Uterus (tissue), 4 donors: ENCODE results near the gene ARVCF. TPM values are rescaled to one million over a fixed set of nuclear protein-coding genes. Genes with fewer than 3 reads are reported as not detected.
A peak's percentile ranks its signal among the peaks of the same experiment; 100 is the strongest.

Experiments used
- DNase-seq, 2 donors: peaks; one replicate each; pipeline ENCODE4 v3.0.0-alpha.2; 2019 to 2020
- H3K27ac ChIP-seq, 2 donors: fragments of 200-600 bp; sonication (generic); 1 replicate in 1 of 2; 2 replicates in 1 of 2; pipeline ENCODE4 v1.5.1; 2016 to 2018
- H3K27me3 ChIP-seq, 2 donors: fragments of 200-600 bp; sonication (generic); one replicate each; pipeline ENCODE4 v1.5.1; 2018 to 2019; ENCODE audit warnings: control low read depth in 1 of 2
- H3K36me3 ChIP-seq, 2 donors: fragments of 200-600 bp; sonication (generic); one replicate each; pipeline ENCODE4 v1.5.1; 2019; ENCODE audit warnings: control low read depth in 1 of 2
- H3K4me1 ChIP-seq, 2 donors: fragments of 200-600 bp; sonication (generic); one replicate each; pipeline ENCODE4 v1.5.1; 2018 to 2019; ENCODE audit warnings: control low read depth in 1 of 2
- H3K4me3 ChIP-seq, 2 donors: fragments of 200-600 bp; sonication (generic); 1 replicate in 1 of 2; 2 replicates in 1 of 2; pipeline ENCODE4 v1.5.1; 2018 to 2019; ENCODE audit warnings: mild to moderate bottlenecking in 1 of 2
- H3K9me3 ChIP-seq, 2 donors: fragments of 200-600 bp; sonication (generic); one replicate each; pipeline ENCODE4 v1.5.1; 2019; ENCODE audit warnings: control low read depth in 1 of 2
- CTCF ChIP-seq, 4 experiments: fragments of 200-600 bp in 2 of 4; fragments of 450-650 bp in 2 of 4; sonication (generic) in 2 of 4; IDR thresholded peaks; one replicate each; pipeline ENCODE4 v1.5.1; 2016 to 2019; ENCODE audit warnings: antibody characterized with exemption in 4 of 4, mild to moderate bottlenecking in 2 of 4, moderate library complexity in 1 of 4
- POLR2A ChIP-seq, 2 donors: fragments of 450-650 bp; IDR thresholded peaks; one replicate each; pipeline ENCODE4 v1.6.1; 2016; ENCODE audit warnings: antibody characterized with exemption in 2 of 2, mild to moderate bottlenecking in 1 of 2, moderate library complexity in 1 of 2
- intact Hi-C: fragments of 100-400 bp; cut with DNase I; formaldehyde crosslinking; loops from one replicate; pipeline ENCODE4 v1.15.1; 2023; ENCODE audit warnings: low total_unique reads
- total RNA-seq, 4 donors: library from RNA; depleted of rRNA in 3 of 4; stranded (reverse); fragments of >200 nt in 3 of 4; gene quantifications; one replicate each; pipeline versions ENCODE4 v1.1.0 to v1.2.4, GENCODE V29; 2014 to 2023
- donor health status: DM: yes; HTN: yes; CAD: no.

Gene ARVCF
- total RNA-seq, 4 donors from 2014 or later, result 1.5 to 43.4 (median 16.6) TPM

- H3K27me3 ChIP-seq, result no peaks in the 10 kb centered on the region
- H3K4me1 ChIP-seq, result no peaks in the 10 kb centered on the region
- H3K4me3 ChIP-seq, result no peak overlapping the region
- DNase-seq, result no peak
- intact Hi-C loops, result no loop called here
- TF ChIP-seq CTCF (IDR thresholded peaks at IDR 0.05), result no peak
- no peak for TF ChIP-seq POLR2A (IDR thresholded peaks at IDR 0.05)
- no peak overlapping the region for H3K27ac ChIP-seq
- no peaks in the 10 kb centered on the region for H3K9me3 ChIP-seq
- no peaks in the 10 kb centered on the region for H3K36me3 ChIP-seq
These were observed 53.5 kb downstream of the ARVCF start for GRCh38 chr22:19962909-19963806.

- Histone ChIP-seq H3K9me3 (no peaks in the 10 kb centered on the region), H3K27me3 (no peaks in the 10 kb centered on the region), H3K4me1 (no peaks in the 10 kb centered on the region), H3K36me3 (no peaks in the 10 kb centered on the region), H3K4me3 (no peak overlapping the region), H3K27ac (no peak overlapping the region)
- peak in 1 of 2 donors; percentile 53 for DNase-seq
- peak in 3 of 4 experiments; percentile 12 to 39 (median 13) for TF ChIP-seq CTCF (IDR thresholded peaks at IDR 0.05)
- no peak for TF ChIP-seq POLR2A (IDR thresholded peaks at IDR 0.05)
- intact Hi-C loops, result no loop called here
These were observed 54.2 kb downstream of the ARVCF start for GRCh38 chr22:19962246-19962908.

GRCh38 chr22:19961868-19962245 lies 54.8 kb downstream of the ARVCF start:
- DNase-seq, result no peak
- intact Hi-C loops, result no loop called here
- H3K9me3 ChIP-seq, result no peaks in the 10 kb centered on the region
- no peaks in the 10 kb centered on the region for H3K4me1 ChIP-seq
- H3K27me3 ChIP-seq, result no peaks in the 10 kb centered on the region
- no peak overlapping the region for H3K27ac ChIP-seq
- no peak overlapping the region for H3K4me3 ChIP-seq
- H3K36me3 ChIP-seq, result no peaks in the 10 kb centered on the region
- no peak for TF ChIP-seq POLR2A (IDR thresholded peaks at IDR 0.05)
- no peak for TF ChIP-seq CTCF (IDR thresholded peaks at IDR 0.05)

DNA sequence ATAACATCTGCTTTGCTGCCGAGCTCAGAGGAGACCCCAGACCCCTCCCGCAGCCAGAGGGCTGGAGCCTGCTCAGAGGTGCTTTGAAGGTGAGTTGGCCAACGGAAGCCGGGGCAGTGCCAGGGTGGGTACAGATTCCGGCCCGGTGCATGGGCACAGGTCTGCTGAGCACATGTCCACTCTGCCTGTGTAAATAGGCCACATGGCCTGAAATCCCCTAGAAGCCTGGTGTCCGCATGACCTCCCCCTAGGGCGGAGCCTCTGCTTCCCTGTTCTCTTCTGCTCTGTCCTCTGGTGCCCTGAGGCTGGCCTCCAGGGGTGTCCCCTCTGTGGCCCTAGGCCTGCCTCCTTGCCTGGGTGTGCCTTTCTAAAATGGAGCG lies 55.4 kb downstream of the ARVCF start:
- no peak overlapping the region for H3K27ac ChIP-seq
- no peaks in the 10 kb centered on the region for H3K4me1 ChIP-seq
- H3K9me3 ChIP-seq, result no peaks in the 10 kb centered on the region
- H3K36me3 ChIP-seq, result no peaks in the 10 kb centered on the region
- intact Hi-C loops, result no loop called here
- H3K4me3 ChIP-seq, result no peak overlapping the region
- no peaks in the 10 kb centered on the region for H3K27me3 ChIP-seq
- no peak for DNase-seq
- TF ChIP-seq POLR2A (IDR thresholded peaks at IDR 0.05) (no peak), CTCF (IDR thresholded peaks at IDR 0.05) (no peak)
